Tibial nerve (tissue), 3 donors: Measurements from ENCODE around the gene C2orf92.

Experiments used
- POLR2A ChIP-seq, 2 donors: fragments of 450-650 bp; IDR thresholded peaks; one replicate each; pipeline ENCODE4 v1.6.1; 2017; ENCODE audit warnings: antibody characterized with exemption in 2 of 2, mild to moderate bottlenecking in 2 of 2, moderate library complexity in 2 of 2
- TF ChIP-seq, protein P1 (sequence below), 5 experiments: fragments of 200-600 bp in 3 of 5; fragments of 450-650 bp in 2 of 5; sonication (generic) in 3 of 5; IDR thresholded peaks; one replicate each; pipeline ENCODE4 v1.5.1; 2016 to 2019; ENCODE audit warnings: antibody characterized with exemption in 5 of 5, mild to moderate bottlenecking in 3 of 5, moderate library complexity in 2 of 5

DNA sequence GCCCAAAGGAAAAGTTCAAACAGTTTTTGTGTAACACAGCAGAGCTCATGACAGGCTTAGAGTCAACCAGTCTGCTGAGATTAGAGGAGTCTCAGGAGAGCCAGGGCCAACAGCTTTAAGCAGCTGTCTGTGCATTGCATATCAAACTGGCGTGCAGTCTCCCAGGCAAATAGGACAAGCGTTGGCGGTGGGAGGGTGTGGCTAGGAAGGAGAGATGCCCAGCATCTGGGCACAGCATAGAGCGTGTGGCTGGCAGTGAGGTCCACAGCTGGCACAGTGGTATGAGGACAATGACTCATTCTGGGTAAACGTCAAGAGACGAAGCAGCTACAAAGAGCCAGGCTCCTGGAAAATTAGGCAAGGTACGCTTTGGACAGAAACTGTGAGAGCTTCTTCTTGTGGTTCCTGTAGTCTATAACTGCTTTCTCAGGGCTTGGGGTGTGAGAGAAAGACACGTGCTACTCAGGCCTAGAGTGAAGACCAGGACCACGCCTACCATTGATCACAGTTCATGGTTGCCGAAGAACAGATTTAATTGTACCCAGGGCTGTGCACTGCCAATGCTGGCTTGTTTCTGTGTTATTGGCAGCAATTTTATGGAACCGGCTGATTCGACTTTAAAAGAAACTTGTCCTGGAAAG lies 58.7 kb downstream of the C2orf92 start:
- TF ChIP-seq, protein P1, sequence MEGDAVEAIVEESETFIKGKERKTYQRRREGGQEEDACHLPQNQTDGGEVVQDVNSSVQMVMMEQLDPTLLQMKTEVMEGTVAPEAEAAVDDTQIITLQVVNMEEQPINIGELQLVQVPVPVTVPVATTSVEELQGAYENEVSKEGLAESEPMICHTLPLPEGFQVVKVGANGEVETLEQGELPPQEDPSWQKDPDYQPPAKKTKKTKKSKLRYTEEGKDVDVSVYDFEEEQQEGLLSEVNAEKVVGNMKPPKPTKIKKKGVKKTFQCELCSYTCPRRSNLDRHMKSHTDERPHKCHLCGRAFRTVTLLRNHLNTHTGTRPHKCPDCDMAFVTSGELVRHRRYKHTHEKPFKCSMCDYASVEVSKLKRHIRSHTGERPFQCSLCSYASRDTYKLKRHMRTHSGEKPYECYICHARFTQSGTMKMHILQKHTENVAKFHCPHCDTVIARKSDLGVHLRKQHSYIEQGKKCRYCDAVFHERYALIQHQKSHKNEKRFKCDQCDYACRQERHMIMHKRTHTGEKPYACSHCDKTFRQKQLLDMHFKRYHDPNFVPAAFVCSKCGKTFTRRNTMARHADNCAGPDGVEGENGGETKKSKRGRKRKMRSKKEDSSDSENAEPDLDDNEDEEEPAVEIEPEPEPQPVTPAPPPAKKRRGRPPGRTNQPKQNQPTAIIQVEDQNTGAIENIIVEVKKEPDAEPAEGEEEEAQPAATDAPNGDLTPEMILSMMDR (IDR thresholded peaks at IDR 0.05): no peak
- TF ChIP-seq POLR2A (IDR thresholded peaks at IDR 0.05): no peak
